HCT116 (cell line): Measurements from ENCODE around the gene MESD. TPM values are rescaled to one million over a fixed set of nuclear protein-coding genes. Genes with fewer than 3 reads are reported as not detected.

Experiments used
- ATAC-seq: fragments of 200-7000 bp; cut with Tn5 transposase; 2 replicates; pipeline ENCODE4 v1.9.1; 2020; ENCODE audit warnings: mild to moderate bottlenecking, moderate library complexity
- BruUV-seq: library from RNA; stranded (reverse); fragments of 400-500 nt; replicated peaks from 2 replicates; lab custom pipeline; 2021; lab: Mats Ljungman, UMichigan
- CTCF ChIA-PET: fragments of 300-600 bp; sonication (Branson Sonifier 250); formaldehyde crosslinking; loops from one replicate; lab custom pipeline; 2021; ENCODE audit warnings: antibody characterized with exemption; lab: Charles Lee
- POLR2A ChIA-PET: fragments of 300-600, 350-600 bp; sonication (Branson Sonifier 250); formaldehyde crosslinking; loops from one replicate; lab custom pipeline; 2021; ENCODE audit warnings: antibody characterized with exemption; lab: Charles Lee
- RAD21 ChIA-PET, 2 experiments: fragments of 300-600 bp; sonication (Branson Sonifier 250); formaldehyde crosslinking; loops; one replicate each; lab custom pipeline; 2023; ENCODE audit warnings: low total read pairs in 2 of 2; ENCODE audit not compliant: uncharacterized antibody in 2 of 2, unreplicated experiment in 2 of 2, low non-redundant PET in 1 of 2; lab: Charles Lee
- DNase-seq: peaks from one replicate; pipeline ENCODE4 v3.0.0-alpha.2; 2010; ENCODE audit warnings: low read depth, low spot score
- H2AFZ ChIP-seq: fragments of 200-600 bp; shearing (Covaris generic), sonication (generic); 2 replicates; pipeline ENCODE4 v1.6.1; 2017; ENCODE audit warnings: low read depth, mixed run types, mixed read lengths, antibody characterized with exemption, low read length; ENCODE audit not compliant: poor library complexity, severe bottlenecking
- H3K27ac ChIP-seq: 2 replicates; pipeline ENCODE4 v1.5.1; 2012; ENCODE audit warnings: low read depth, low read length
- H3K27me3 ChIP-seq: fragments of 200-600 bp; sonication (generic); 2 replicates; pipeline ENCODE4 v1.6.1; 2016; ENCODE audit warnings: mixed run types, low read length, mixed read lengths; ENCODE audit not compliant: insufficient read depth
- H3K36me3 ChIP-seq, 2 experiments: fragments of 200-500 bp in 1 of 2; fragments of 200-600 bp in 1 of 2; sonication (Bioruptor generic) in 1 of 2; sonication (generic) in 1 of 2; 2 replicates each; pipeline versions ENCODE4 v1.5.1 to v1.6.1; 2014 to 2016; ENCODE audit warnings: low read length in 2 of 2, inconsistent platforms in 1 of 2, mixed read lengths in 1 of 2, mixed run types in 1 of 2; ENCODE audit not compliant: insufficient read depth in 2 of 2, control insufficient read depth in 1 of 2
- H3K4me1 ChIP-seq, 2 experiments: fragments of 200-600 bp in 1 of 2; sonication (generic) in 1 of 2; 2 replicates each; pipeline versions ENCODE4 v1.5.1 to v1.6.1; 2012 to 2017; ENCODE audit warnings: low read length in 2 of 2, inconsistent platforms in 1 of 2, mild to moderate bottlenecking in 1 of 2, mixed read lengths in 1 of 2, mixed run types in 1 of 2, moderate library complexity in 1 of 2; ENCODE audit not compliant: insufficient read depth in 2 of 2, control insufficient read depth in 1 of 2
- H3K4me2 ChIP-seq: fragments of 200-600 bp; sonication (generic); 2 replicates; pipeline ENCODE4 v1.6.1; 2017; ENCODE audit warnings: mixed run types, low read length, mixed read lengths
- H3K4me3 ChIP-seq, 2 experiments: fragments of 200-600 bp in 1 of 2; sonication (generic) in 1 of 2; replicated peaks in 1 of 2; 2 replicates each; pipeline ENCODE4 v1.5.1; 2011 to 2016; ENCODE audit warnings: low read length in 2 of 2, control low read depth in 1 of 2, low read depth in 1 of 2, mild to moderate bottlenecking in 1 of 2, mixed read lengths in 1 of 2, mixed run types in 1 of 2
- H3K79me2 ChIP-seq: fragments of 200-600 bp; sonication (generic); 2 replicates; pipeline ENCODE4 v1.6.1; 2017; ENCODE audit warnings: mild to moderate bottlenecking, mixed run types, low read length, moderate library complexity, mixed read lengths; ENCODE audit not compliant: insufficient read depth
- H3K9ac ChIP-seq: fragments of 200-600 bp; sonication (generic); 2 replicates; pipeline ENCODE4 v1.6.1; 2016; ENCODE audit warnings: low read length, mixed read lengths
- H3K9me2 ChIP-seq: fragments of 200-600 bp; sonication (generic), shearing (Covaris generic); 2 replicates; pipeline ENCODE4 v1.6.1; 2017; ENCODE audit warnings: mixed run types, mild to moderate bottlenecking, moderate library complexity; ENCODE audit not compliant: insufficient read depth
- H3K9me3 ChIP-seq, 2 experiments: fragments of 200-500 bp in 1 of 2; fragments of 200-600 bp in 1 of 2; sonication (Bioruptor generic) in 1 of 2; sonication (generic) in 1 of 2; 2 replicates each; pipeline ENCODE4 v1.6.1; 2014 to 2017; ENCODE audit warnings: low read length in 2 of 2, mixed read lengths in 2 of 2, inconsistent platforms in 1 of 2, low read depth in 1 of 2, mild to moderate bottlenecking in 1 of 2, mixed run types in 1 of 2, moderate library complexity in 1 of 2; ENCODE audit not compliant: control insufficient read depth in 1 of 2, insufficient read depth in 1 of 2
- H4K20me1 ChIP-seq: fragments of 200-600 bp; sonication (generic), shearing (Covaris generic); 2 replicates; pipeline ENCODE4 v1.6.1; 2017; ENCODE audit warnings: mixed run types, mild to moderate bottlenecking, moderate library complexity; ENCODE audit not compliant: insufficient read depth
- CBX3 ChIP-seq: IDR thresholded peaks from 2 replicates; pipeline ENCODE4 v1.6.1; 2012; ENCODE audit warnings: low read depth
- ELF1 ChIP-seq: IDR thresholded peaks from 2 replicates; pipeline ENCODE4 v1.6.1; 2012; ENCODE audit warnings: low read depth, borderline replicate concordance
- EZH2phosphoT487 ChIP-seq: fragments of 200-600 bp; IDR thresholded peaks from 2 replicates; pipeline ENCODE4 v1.6.1; 2018; ENCODE audit warnings: antibody characterized with exemption, borderline replicate concordance
- JUND ChIP-seq: IDR thresholded peaks from 2 replicates; pipeline ENCODE4 v1.6.1; 2012
- POLR2A ChIP-seq: IDR thresholded peaks from 2 replicates; pipeline ENCODE4 v1.7.0; 2011; ENCODE audit warnings: borderline replicate concordance; ENCODE audit not compliant: insufficient read depth, insufficient read length; ENCODE audit errors: extremely low read depth
- SIN3A ChIP-seq: IDR thresholded peaks from 2 replicates; pipeline ENCODE4 v1.6.1; 2012; ENCODE audit warnings: low read depth
- SRF ChIP-seq: IDR thresholded peaks from 2 replicates; pipeline ENCODE4 v1.6.1; 2012; ENCODE audit warnings: low read depth
- ZNF274 ChIP-seq: fragments of 200-500 bp; sonication (Bioruptor generic); IDR thresholded peaks from 2 replicates; pipeline ENCODE4 v1.6.1; 2014; ENCODE audit warnings: mild to moderate bottlenecking, low read depth, low read length, inconsistent platforms
- intact Hi-C: fragments of 100-400 bp; cut with micrococcal nuclease; formaldehyde crosslinking; loops from 2 replicates; pipeline ENCODE4 v1.10.0; 2022
- total RNA-seq: library from RNA; stranded (reverse); gene quantifications from one replicate; pipeline ENCODE4 v1.2.1, GENCODE V29; 2021; ENCODE audit not compliant: unreplicated experiment
- TF ChIP-seq, protein P1 (sequence below): IDR thresholded peaks from 2 replicates; pipeline ENCODE4 v1.6.1; 2012
- TF ChIP-seq, protein P2 (sequence below): IDR thresholded peaks from 2 replicates; pipeline ENCODE4 v1.6.1; 2012; ENCODE audit warnings: low read depth

MESD gene
- total RNA-seq, 1 experiment from 2014 or later, result 22.5 TPM

DNA sequence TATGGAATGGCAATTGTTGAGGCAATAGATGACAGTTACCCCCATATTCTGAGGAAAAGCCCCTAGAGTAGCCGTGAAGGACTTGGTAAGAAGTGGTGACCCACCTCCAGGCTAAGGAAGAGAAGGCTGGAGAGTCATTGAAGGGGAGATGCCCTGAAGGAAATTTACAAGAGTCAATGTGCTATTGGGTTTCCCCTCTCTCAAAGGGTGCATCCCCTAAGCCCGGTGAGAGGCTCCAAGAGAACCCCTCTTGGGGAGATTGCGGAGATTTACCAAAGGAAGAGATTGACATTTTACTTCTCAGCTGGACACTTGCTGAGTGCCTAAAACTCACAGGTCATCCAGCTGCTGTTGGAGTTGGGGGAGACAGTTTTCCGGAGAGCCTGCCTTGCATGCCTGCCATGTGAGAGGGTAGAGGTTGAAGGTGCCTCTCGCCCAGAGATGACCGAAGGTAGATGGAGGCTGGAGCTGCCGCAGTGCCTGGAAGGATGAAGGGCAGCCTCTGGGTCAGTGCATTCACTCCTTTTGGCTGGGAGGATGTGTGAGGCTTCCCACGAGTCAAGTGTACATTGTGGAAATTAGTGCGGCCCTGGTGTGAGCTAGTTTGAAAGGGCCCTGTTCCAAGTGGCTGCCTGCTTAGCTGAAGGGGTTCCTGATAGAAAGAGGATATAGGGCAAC, 30.7 kb downstream of the MESD start:
- Histone ChIP-seq H3K9me2 (no peaks in the 10 kb centered on the region), H3K9me3 (no peaks in the 10 kb centered on the region), H3K27ac (no peak overlapping the region), H2AFZ (no peak overlapping the region), H3K36me3 (no peaks in the 10 kb centered on the region), H3K4me3 (no peak overlapping the region), H3K79me2 (no peaks in the 10 kb centered on the region), H3K4me1 (peaks cover 32 to 38% of the 10 kb centered on the region in 2 experiments), H4K20me1 (no peaks in the 10 kb centered on the region), H3K9ac (no peak overlapping the region), H3K4me2 (no peak overlapping the region), H3K27me3 (no peaks in the 10 kb centered on the region)
- no peak for ATAC-seq
- intact Hi-C loops, result no loop called here
- RAD21 ChIA-PET, result interaction anchor here in 1 of 2 experiments (0.6 kb wide), 1 partner anchor 164 kb away, joined by 3 read pairs; no protein-coding TSS in a partner anchor
- POLR2A ChIA-PET, result no interaction called here
- BruUV-seq, result no TSS peak
- TF ChIP-seq SRF (no peak), SIN3A (no peak), ZNF274 (no peak), POLR2A (no peak)
- TF ChIP-seq, protein P1, sequence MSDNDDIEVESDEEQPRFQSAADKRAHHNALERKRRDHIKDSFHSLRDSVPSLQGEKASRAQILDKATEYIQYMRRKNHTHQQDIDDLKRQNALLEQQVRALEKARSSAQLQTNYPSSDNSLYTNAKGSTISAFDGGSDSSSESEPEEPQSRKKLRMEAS, result no peak
- no peak for DNase-seq
- CTCF ChIA-PET, result interaction anchor here (2.3 kb wide), 1 partner anchor 11 kb away, joined by 8 read pairs; no protein-coding TSS in a partner anchor

DNA sequence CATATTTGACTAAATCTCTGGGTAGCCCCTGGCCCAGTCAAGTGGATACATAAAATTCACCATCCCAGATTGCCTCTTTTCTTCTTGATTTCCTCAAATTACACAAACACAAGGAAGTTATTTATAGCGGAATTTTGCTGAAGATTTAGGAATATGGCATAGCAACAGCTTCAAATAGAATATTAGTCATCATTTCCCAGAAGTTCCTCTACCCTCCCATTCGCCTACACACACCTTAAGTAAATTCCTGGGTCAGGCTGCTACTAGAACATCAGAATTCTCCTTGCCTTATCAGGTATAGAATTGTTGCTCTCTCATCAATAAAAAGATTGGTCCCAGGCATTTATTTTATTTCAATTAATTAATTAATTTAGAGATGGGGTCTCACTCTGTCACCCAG, 31.6 kb downstream of the MESD start:
- no peak overlapping the region for H3K9ac ChIP-seq
- no peak overlapping the region for H3K4me2 ChIP-seq
- no peaks in the 10 kb centered on the region for H3K36me3 ChIP-seq
- no peak overlapping the region for H2AFZ ChIP-seq
- ChIA-PET CTCF (interaction anchor here (2.0 kb wide), 1 partner anchor 12 kb away, joined by 6 read pairs; no protein-coding TSS in a partner anchor), RAD21 (no interaction called here), POLR2A (no interaction called here)
- no TSS peak for BruUV-seq
- no peak for DNase-seq
- intact Hi-C loops, result no loop called here
- no peak overlapping the region for H3K27ac ChIP-seq
- H4K20me1 ChIP-seq, result no peaks in the 10 kb centered on the region
- ATAC-seq, result no peak
- TF ChIP-seq ELF1, result no peak
- TF ChIP-seq CBX3, result no peak
- TF ChIP-seq EZH2phosphoT487, result no peak
- TF ChIP-seq JUND, result no peak
- TF ChIP-seq, protein P2, sequence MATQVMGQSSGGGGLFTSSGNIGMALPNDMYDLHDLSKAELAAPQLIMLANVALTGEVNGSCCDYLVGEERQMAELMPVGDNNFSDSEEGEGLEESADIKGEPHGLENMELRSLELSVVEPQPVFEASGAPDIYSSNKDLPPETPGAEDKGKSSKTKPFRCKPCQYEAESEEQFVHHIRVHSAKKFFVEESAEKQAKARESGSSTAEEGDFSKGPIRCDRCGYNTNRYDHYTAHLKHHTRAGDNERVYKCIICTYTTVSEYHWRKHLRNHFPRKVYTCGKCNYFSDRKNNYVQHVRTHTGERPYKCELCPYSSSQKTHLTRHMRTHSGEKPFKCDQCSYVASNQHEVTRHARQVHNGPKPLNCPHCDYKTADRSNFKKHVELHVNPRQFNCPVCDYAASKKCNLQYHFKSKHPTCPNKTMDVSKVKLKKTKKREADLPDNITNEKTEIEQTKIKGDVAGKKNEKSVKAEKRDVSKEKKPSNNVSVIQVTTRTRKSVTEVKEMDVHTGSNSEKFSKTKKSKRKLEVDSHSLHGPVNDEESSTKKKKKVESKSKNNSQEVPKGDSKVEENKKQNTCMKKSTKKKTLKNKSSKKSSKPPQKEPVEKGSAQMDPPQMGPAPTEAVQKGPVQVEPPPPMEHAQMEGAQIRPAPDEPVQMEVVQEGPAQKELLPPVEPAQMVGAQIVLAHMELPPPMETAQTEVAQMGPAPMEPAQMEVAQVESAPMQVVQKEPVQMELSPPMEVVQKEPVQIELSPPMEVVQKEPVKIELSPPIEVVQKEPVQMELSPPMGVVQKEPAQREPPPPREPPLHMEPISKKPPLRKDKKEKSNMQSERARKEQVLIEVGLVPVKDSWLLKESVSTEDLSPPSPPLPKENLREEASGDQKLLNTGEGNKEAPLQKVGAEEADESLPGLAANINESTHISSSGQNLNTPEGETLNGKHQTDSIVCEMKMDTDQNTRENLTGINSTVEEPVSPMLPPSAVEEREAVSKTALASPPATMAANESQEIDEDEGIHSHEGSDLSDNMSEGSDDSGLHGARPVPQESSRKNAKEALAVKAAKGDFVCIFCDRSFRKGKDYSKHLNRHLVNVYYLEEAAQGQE, result no peak
- no peak overlapping the region for H3K4me3 ChIP-seq
- peaks cover 37 to 44% of the 10 kb centered on the region in 2 experiments for H3K4me1 ChIP-seq
- H3K27me3 ChIP-seq, result no peaks in the 10 kb centered on the region
- no peaks in the 10 kb centered on the region for H3K79me2 ChIP-seq
- no peaks in the 10 kb centered on the region for H3K9me2 ChIP-seq
- H3K9me3 ChIP-seq, result no peaks in the 10 kb centered on the region
